IMR-90 (cell line): ENCODE measurements around the gene NRM. TPM values are rescaled to one million over a fixed set of nuclear protein-coding genes. Genes with fewer than 3 reads are reported as not detected.

ENCODE experiments used
- ATAC-seq: fragments of 200-7000 bp; cut with Tn5 transposase; 2 replicates; pipeline ENCODE4 v1.9.1; 2020; ENCODE audit warnings: low read depth, mild to moderate bottlenecking, moderate library complexity
- BruUV-seq: library from RNA; stranded (reverse); fragments of 400-500 nt; replicated peaks from 2 replicates; lab custom pipeline; 2021; lab: Mats Ljungman, UMichigan
- CTCF ChIA-PET: fragments of 300-600 bp; formaldehyde crosslinking; extraction: SDS; loops from one replicate; lab custom pipeline; 2021; ENCODE audit warnings: antibody characterized with exemption; lab: Yijun Ruan, JAX
- POLR2A ChIA-PET: fragments of 300-600 bp; sonication (Branson Sonifier 250); formaldehyde crosslinking; loops from one replicate; lab custom pipeline; 2022; ENCODE audit warnings: antibody characterized with exemption; ENCODE audit not compliant: unreplicated experiment; lab: Charles Lee
- DNase-seq: peaks from one replicate; pipeline ENCODE4 v3.0.0; 2013
- H2AFZ ChIP-seq: replicated peaks from 2 replicates; pipeline ENCODE3; 2013; ENCODE audit warnings: low read length, mild to moderate bottlenecking; ENCODE audit not compliant: poor library complexity
- H2AK5ac ChIP-seq: 2 replicates; pipeline ENCODE4 v1.6.1; 2013; ENCODE audit warnings: low read depth, low read length, inconsistent platforms
- H2AK9ac ChIP-seq: replicated peaks from 2 replicates; pipeline ENCODE3; 2013; ENCODE audit warnings: mild to moderate bottlenecking, low read depth, low read length, moderate library complexity; ENCODE audit not compliant: poor library complexity
- H2BK120ac ChIP-seq: 2 replicates; pipeline ENCODE4 v1.6.1; 2013; ENCODE audit warnings: low read depth, low read length, inconsistent platforms
- H2BK15ac ChIP-seq: 3 replicates; pipeline ENCODE4 v1.6.1; 2013; ENCODE audit warnings: low read depth, low read length, inconsistent platforms
- H2BK20ac ChIP-seq: 2 replicates; pipeline ENCODE4 v1.6.1; 2013; ENCODE audit warnings: low read depth, mild to moderate bottlenecking, inconsistent platforms, low read length, moderate library complexity
- H2BK5ac ChIP-seq: 2 replicates; pipeline ENCODE4 v1.6.1; 2013; ENCODE audit warnings: mild to moderate bottlenecking, low read depth, low read length, inconsistent platforms; ENCODE audit not compliant: poor library complexity, severe bottlenecking
- H3K14ac ChIP-seq: replicated peaks from 2 replicates; pipeline ENCODE4 v1.6.1; 2013; ENCODE audit warnings: low read depth, low read length, inconsistent platforms
- H3K18ac ChIP-seq: 2 replicates; pipeline ENCODE4 v1.6.1; 2013; ENCODE audit warnings: low read depth, low read length, control low read depth
- H3K23ac ChIP-seq: 2 replicates; pipeline ENCODE4 v1.6.1; 2013; ENCODE audit warnings: low read depth, low read length, inconsistent platforms
- H3K27ac ChIP-seq: 2 replicates; pipeline ENCODE4 v1.5.1; 2013; ENCODE audit warnings: mild to moderate bottlenecking, control low read depth, low read length; ENCODE audit not compliant: insufficient read depth
- H3K27me3 ChIP-seq: 2 replicates; pipeline ENCODE4 v1.6.1; 2013; ENCODE audit warnings: low read length; ENCODE audit not compliant: control insufficient read depth, insufficient read depth
- H3K36me3 ChIP-seq: 2 replicates; pipeline ENCODE4 v1.6.1; 2013; ENCODE audit warnings: low read length, mixed read lengths; ENCODE audit not compliant: control insufficient read depth, insufficient read depth
- H3K4ac ChIP-seq: 2 replicates; pipeline ENCODE4 v1.6.1; 2013; ENCODE audit warnings: low read depth, low read length, inconsistent platforms
- H3K4me1 ChIP-seq: 2 replicates; pipeline ENCODE4 v1.6.1; 2013; ENCODE audit warnings: low read length, mixed read lengths; ENCODE audit not compliant: control insufficient read depth, insufficient read depth
- H3K4me2 ChIP-seq: 2 replicates; pipeline ENCODE4 v1.6.1; 2013; ENCODE audit warnings: low read depth, mild to moderate bottlenecking, control low read depth, low read length, moderate library complexity
- H3K4me3 ChIP-seq: 2 replicates; pipeline ENCODE4 v1.5.1; 2013; ENCODE audit warnings: low read depth, mild to moderate bottlenecking, control low read depth, low read length, moderate library complexity; ENCODE audit not compliant: insufficient read depth
- H3K56ac ChIP-seq: 2 replicates; pipeline ENCODE4 v1.6.1; 2013; ENCODE audit warnings: low read length, inconsistent platforms; ENCODE audit not compliant: insufficient read depth; ENCODE audit errors: extremely low read depth
- H3K79me1 ChIP-seq, 2 experiments: 2 replicates each; pipeline ENCODE4 v1.6.1; 2013; ENCODE audit warnings: low read length in 2 of 2, inconsistent platforms in 1 of 2, low read depth in 1 of 2
- H3K9ac ChIP-seq: 2 replicates; pipeline ENCODE4 v1.6.1; 2013; ENCODE audit warnings: low read depth, low read length, control low read depth
- H3K9me1 ChIP-seq: 2 replicates; pipeline ENCODE4 v1.6.1; 2013; ENCODE audit warnings: low read length, inconsistent platforms; ENCODE audit not compliant: insufficient read depth
- H3K9me3 ChIP-seq: 2 replicates; pipeline ENCODE4 v1.6.1; 2013; ENCODE audit warnings: low read length; ENCODE audit not compliant: control insufficient read depth, insufficient read depth
- H4K20me1 ChIP-seq: 2 replicates; pipeline ENCODE4 v1.6.1; 2013; ENCODE audit warnings: low read length, inconsistent platforms; ENCODE audit not compliant: insufficient read depth
- H4K5ac ChIP-seq: 2 replicates; pipeline ENCODE4 v1.6.1; 2013; ENCODE audit warnings: mild to moderate bottlenecking, low read depth, low read length, control low read depth
- H4K8ac ChIP-seq, 2 experiments: 2 replicates each; pipeline ENCODE4 v1.6.1; 2013; ENCODE audit warnings: low read depth in 2 of 2, low read length in 2 of 2, control low read depth in 1 of 2, inconsistent platforms in 1 of 2
- H4K91ac ChIP-seq: 2 replicates; pipeline ENCODE4 v1.6.1; 2013; ENCODE audit warnings: low read depth, low read length, inconsistent platforms; ENCODE audit not compliant: insufficient read depth
- BHLHE40 ChIP-seq: fragments of 150-350 bp; IDR thresholded peaks from 2 replicates; pipeline ENCODE4 v1.6.1; 2016; ENCODE audit warnings: mild to moderate bottlenecking, low read depth, low read length
- CEBPB ChIP-seq: IDR thresholded peaks from 2 replicates; pipeline ENCODE4 v1.6.1; 2012; ENCODE audit warnings: low read depth, low read length, improper control_type of control experiment
- CTCF ChIP-seq: conservative IDR thresholded peaks from 2 replicates; pipeline ENCODE4 v1.5.1; 2012; ENCODE audit warnings: mild to moderate bottlenecking, low read depth, low read length, improper control_type of control experiment
- MAFK ChIP-seq: IDR thresholded peaks from 2 replicates; pipeline ENCODE4 v1.6.1; 2012; ENCODE audit warnings: low read depth, low read length, improper control_type of control experiment
- MAZ ChIP-seq: IDR thresholded peaks from 2 replicates; pipeline ENCODE4 v1.6.1; 2012; ENCODE audit warnings: low read depth, mild to moderate bottlenecking, low read length, improper control_type of control experiment, moderate library complexity, borderline replicate concordance
- MXI1 ChIP-seq: IDR thresholded peaks from 2 replicates; pipeline ENCODE4 v1.6.1; 2012; ENCODE audit warnings: low read depth, mild to moderate bottlenecking, low read length, moderate library complexity, borderline replicate concordance
- RAD21 ChIP-seq: IDR thresholded peaks from 2 replicates; pipeline ENCODE4 v1.6.1; 2012; ENCODE audit warnings: low read length, improper control_type of control experiment
- RCOR1 ChIP-seq: IDR thresholded peaks from 2 replicates; pipeline ENCODE4 v1.6.1; 2012; ENCODE audit warnings: mild to moderate bottlenecking, low read length, improper control_type of control experiment; ENCODE audit not compliant: insufficient replicate concordance
- RFX5 ChIP-seq: IDR thresholded peaks from 2 replicates; pipeline ENCODE4 v1.8.0; 2012; ENCODE audit warnings: low read depth, mild to moderate bottlenecking, low read length, moderate library complexity
- WGBS, 2 experiments: methylation state at CpG; one replicate each; pipeline versions ENCODE4 v1.1.5 to v1.1.7; 2013; ENCODE audit warnings: missing lambda C conversion rate in 2 of 2; ENCODE audit not compliant: insufficient read length in 1 of 2; ENCODE audit errors: extremely low coverage in 2 of 2; 5-methylcytosine and 5-hydroxymethylcytosine counted together
- dilution Hi-C: fragments of 300-500 bp; cut with HindIII; formaldehyde crosslinking; loops from one replicate; pipeline ENCODE4 v1.14.3; 2018; ENCODE audit warnings: low sequenced_read_pairs; ENCODE audit not compliant: unreplicated experiment
- in situ Hi-C: fragments of 300-500 bp; cut with MboI; formaldehyde crosslinking; loops from 3 replicates; pipeline ENCODE4 v1.14.3; 2019; ENCODE audit warnings: low sequenced_read_pairs, inconsistent platforms, mixed read lengths
- intact Hi-C: fragments of 100-400 bp; cut with micrococcal nuclease; formaldehyde crosslinking; loops from 2 replicates; pipeline ENCODE4 v1.10.0; 2022
- polyA plus RNA-seq, 3 experiments: library from polyadenylated mRNA; depleted of rRNA; stranded (reverse); fragments of >200 nt; gene quantifications; 2 replicates each; pipeline ENCODE4 v1.2.3, GENCODE V29; 2012; ENCODE audit warnings: low replicate concordance in 1 of 3
- total RNA-seq: library from RNA; depleted of rRNA; stranded (reverse); fragments of >200 nt; gene quantifications from 2 replicates; pipeline ENCODE4 v1.2.3, GENCODE V29; 2012

NRM gene
- total and polyA plus RNA-seq, 2 of the 4 experiments (the other 2 are of a cell fraction): 2.2 to 27.0 TPM

- Histone ChIP-seq H3K4ac (no peak overlapping the region), H3K9me3 (no peaks in the 10 kb centered on the region), H4K5ac (no peak overlapping the region), H3K56ac (no peak overlapping the region), H3K36me3 (peaks cover 40% of the 10 kb centered on the region), H2AK9ac (no peak overlapping the region), H3K9me1 (no peaks in the 10 kb centered on the region; the same call in 1 of the 2 replicates), H4K91ac (no peak overlapping the region), H3K79me1 (peaks cover 0 to 4% of the 10 kb centered on the region in 2 experiments; a peak in 2 of 4 replicates), H3K27ac (no peak overlapping the region), H3K4me2 (no peak overlapping the region), H2BK120ac (no peak overlapping the region), H3K4me1 (no peaks in the 10 kb centered on the region), H2AK5ac (no peak overlapping the region), H3K9ac (no peak overlapping the region), H2BK15ac (no peak overlapping the region), H3K18ac (no peak overlapping the region), H4K20me1 (no peaks in the 10 kb centered on the region), H3K14ac (no peak overlapping the region), H2AFZ (no peak overlapping the region), H3K23ac (no peak overlapping the region), H2BK20ac (no peak overlapping the region), H2BK5ac (no peak overlapping the region), H3K4me3 (no peak overlapping the region), H3K27me3 (no peaks in the 10 kb centered on the region), H4K8ac (no peak overlapping the region)
- TF ChIP-seq RCOR1 (no peak), RAD21 (no peak), MAFK (no peak), BHLHE40 (no peak), CEBPB (no peak), RFX5 (no peak), MXI1 (no peak), CTCF (no peak), MAZ (no peak)
- BruUV-seq: no TSS peak
- ATAC-seq (no peak), DNase-seq (no peak)
- intact Hi-C loops: no loop called here
- in situ Hi-C loops: no loop called here
- WGBS, 2 experiments: no CpG with 5 or more reads among the region's 2 CpGs
- ChIA-PET CTCF (interaction anchor here (0.5 kb wide), 1 partner anchor 197 kb away, joined by 3 read pairs; no protein-coding TSS in a partner anchor), POLR2A (no interaction called here)
- dilution Hi-C loops: no loop called here
These were observed 18.5 kb upstream of the NRM start for GRCh38 chr6:30709101-30709868.
